Limb (tissue), 2 donors: ENCODE data around the gene HSD17B2.
"Not testable (repeated sequence)": the region's sequence is repeated elsewhere in the genome, so short reads cannot be mapped to it uniquely, and the experiment has no call there.

Source experiments
- DNase-seq, 2 donors: peaks; one replicate each; pipeline ENCODE4 v3.0.0-alpha.2; 2016; ENCODE audit errors: extremely low spot score in 2 of 2

Gene HSD17B2

DNA sequence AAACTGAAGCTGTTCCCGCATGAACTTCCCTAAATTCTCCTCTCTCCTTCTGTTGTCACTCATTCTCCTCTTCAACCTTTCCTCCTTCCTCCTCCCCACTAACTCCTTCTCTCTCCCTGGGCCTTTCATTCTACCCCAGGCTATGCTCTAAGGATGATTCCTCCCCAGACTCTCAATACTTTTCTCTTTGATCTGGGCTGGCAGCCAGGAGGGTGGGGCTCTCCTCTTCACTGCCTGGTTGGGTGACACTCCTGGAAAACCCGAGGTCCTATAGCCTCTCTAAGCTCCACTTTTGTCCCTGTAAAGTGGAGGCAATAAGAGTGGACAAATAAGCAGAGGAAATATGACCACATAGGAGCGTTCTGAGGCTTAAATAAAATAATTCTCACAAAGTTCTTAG is 46.2 kb downstream of the HSD17B2 start:
- no peak for DNase-seq

GRCh38 chr16:82082097-82082496 is 47.0 kb downstream of the HSD17B2 start:
- DNase-seq, result no peak

- DNase-seq, result no peak
Observed at GRCh38 chr16:82082543-82083244, 47.6 kb downstream of the HSD17B2 start.

DNA sequence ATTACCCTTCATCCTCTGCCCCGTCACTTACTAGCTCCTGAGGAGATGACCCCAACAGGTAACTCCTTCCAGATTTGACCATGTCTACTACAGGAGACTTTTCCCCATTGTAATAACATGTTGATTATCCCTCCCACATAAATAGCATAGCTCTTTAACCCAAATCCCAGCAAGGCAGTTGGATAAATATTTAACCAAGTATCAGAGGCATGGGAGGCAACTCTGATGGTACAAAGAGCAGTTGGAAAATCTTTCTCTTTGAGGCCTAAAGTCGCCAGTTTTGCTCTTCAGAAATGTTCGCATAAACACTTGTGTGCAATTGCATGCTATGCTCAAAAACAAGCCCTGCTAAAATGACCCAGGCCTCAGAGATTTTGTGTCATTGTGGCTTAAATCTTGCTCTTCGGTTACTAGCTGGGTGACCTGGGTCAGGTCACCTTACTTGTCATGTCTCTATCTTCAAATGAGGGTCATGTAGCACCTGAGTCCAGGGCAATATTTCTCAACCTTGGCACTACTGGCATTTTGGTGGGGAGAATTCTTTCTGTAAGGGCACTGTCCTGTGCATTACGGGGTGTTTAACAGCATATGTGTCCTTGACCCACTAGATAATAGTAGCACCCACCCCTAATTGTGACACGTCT is 48.8 kb downstream of the HSD17B2 start:
- no peak for DNase-seq

DNA sequence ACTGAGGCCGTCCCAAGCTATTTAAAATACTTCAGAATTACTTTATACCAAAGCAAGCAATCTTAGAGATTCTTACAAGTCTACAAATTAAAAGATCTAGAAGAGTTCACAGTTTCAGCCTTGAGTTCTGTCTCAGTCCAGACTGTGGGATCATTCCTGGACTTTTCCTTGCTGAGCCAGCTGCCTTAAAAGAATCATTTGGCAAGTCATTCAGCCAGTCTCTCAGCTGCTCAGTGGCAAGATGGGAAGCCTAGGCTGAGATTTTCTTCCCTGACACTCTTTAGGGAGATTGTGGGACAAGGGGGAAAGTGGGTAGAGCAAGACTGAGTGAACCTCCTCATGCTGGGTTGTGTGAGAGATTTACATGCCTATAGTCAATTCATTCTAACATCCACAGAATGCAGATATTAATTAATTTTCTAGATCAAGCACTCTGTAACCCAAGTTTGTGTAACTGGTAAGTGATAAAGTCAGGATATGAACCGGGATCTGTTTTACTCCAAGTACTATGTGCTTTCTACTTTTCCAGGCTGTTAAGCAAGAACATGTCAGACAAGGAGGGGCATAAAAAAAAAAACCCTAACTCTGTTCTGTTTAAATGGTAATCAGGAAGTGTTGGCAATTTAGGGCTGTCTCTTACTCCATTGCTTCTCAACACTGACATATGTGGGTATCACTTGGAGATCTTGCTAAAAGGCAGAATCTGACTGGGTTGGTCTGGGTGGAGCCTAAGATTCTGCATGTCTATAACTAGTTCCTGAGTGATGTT is 50.1 kb downstream of the HSD17B2 start:
- DNase-seq, result no peak

DNA sequence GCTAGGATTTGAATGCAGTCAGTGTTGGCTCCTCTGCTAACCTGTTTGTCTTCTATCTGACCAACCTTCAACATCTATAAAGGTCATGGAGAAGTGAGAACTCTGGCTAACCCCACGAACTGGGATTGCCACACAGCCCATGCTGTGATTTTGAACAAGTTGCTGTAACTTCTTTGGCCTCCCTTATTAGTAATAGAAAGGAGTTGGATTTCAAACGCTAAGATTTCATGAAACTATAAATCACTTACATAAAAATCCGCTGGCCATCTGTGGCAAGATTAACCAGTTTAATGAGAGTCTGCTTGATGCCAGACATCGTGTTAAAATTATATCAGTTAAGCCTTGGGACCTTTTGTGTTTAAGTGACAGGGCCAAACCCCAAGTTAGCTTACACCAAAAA is 53.4 kb downstream of the HSD17B2 start:
- peak in 1 of 2 donors; percentile 1 for DNase-seq

GRCh38 chr16:82091241-82091640 is 56.2 kb downstream of the HSD17B2 start:
- peak in 1 of 2 donors; percentile 4 for DNase-seq

DNA sequence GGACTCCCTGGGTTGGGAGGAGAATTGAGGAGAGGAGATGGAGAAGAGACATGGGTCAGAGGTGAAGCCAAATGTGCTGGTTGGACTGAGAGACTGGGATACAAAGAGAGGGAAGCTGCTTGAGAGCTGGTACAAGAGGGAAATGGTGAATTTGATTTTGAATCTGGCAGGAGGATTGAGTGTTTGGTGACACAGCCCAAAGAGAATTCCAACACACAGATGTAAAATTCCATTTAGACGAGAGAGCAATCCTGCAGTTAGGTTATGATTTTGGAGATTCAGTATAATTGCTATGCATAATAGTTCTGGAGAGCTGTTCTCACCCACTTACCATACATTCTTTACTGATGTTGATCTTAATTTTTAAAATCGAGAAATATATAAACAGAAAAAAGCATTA is 57.7 kb downstream of the HSD17B2 start:
- DNase-seq, result no peak

- no peak for DNase-seq
Observed at GRCh38 chr16:82093666-82094300, 58.7 kb downstream of the HSD17B2 start.

- no peak for DNase-seq
Observed at GRCh38 chr16:82094942-82095540, 60.0 kb downstream of the HSD17B2 start.

GRCh38 chr16:82096641-82097040 is 61.6 kb downstream of the HSD17B2 start:
- DNase-seq, result no peak

DNA sequence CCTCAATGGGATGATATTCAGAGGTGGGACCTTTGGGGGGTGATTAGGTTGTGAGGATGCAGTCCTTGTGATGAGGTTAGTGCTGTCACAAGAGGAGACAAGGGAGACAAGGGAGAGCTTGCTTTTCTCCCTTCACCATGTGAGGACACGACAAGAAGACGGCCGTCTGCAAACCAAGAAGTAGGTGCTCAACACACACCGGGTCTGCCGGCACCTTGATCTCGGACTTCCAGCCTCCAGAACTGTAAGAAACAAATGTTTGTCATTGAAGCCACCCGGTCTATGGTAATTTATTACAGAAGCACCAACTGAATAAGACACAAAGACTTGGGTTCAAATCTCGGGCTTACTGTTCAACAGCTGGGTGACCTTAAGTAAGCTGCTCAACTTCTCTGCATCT is 70.1 kb downstream of the HSD17B2 start:
- no peak for DNase-seq

- no peak for DNase-seq
Observed at GRCh38 chr16:82108100-82108499, 73.0 kb downstream of the HSD17B2 start.

DNA sequence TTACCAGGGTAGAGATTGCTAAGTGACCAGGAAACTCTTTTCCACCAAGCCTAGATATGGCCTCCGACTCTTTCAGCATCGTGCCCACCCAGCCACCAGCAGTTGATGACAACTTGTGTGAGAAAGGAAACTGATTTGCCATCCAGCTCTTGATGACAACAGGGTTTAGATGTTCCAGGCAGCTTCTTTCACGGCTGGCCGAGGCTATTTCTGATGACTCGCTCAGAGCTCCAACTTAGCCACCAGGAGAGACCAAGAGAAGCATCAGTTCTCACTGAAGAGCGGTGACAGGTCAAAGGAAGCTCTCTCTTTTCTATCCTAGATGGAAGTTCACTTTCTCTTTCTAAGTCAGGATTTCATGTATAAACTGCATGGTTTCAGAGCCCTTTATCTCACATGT is 73.7 kb downstream of the HSD17B2 start:
- no peak for DNase-seq

- DNase-seq, result not testable (repeated sequence)
Observed at GRCh38 chr16:82109266-82109665, 74.2 kb downstream of the HSD17B2 start.

DNA sequence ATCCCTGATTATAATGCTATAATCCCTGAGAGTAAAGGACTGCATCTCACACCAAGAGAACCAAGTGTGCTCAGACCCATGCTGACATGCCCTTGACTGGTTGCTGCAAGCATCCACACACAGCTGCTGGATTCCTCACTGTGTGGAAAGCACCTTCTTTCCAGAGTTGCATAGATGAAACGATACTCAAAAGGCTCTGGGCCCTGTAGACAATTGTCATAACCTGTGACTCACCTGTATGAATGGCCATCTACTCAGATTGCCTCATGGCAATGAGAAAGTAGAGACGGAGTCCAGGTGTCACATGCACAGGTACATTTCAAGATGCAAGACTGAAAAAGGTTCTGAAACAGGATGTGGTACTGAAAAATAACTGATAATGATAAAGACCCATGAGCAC is 76.9 kb downstream of the HSD17B2 start:
- no peak for DNase-seq

- no peak for DNase-seq
Observed at GRCh38 chr16:82113741-82114140, 78.7 kb downstream of the HSD17B2 start.

DNA sequence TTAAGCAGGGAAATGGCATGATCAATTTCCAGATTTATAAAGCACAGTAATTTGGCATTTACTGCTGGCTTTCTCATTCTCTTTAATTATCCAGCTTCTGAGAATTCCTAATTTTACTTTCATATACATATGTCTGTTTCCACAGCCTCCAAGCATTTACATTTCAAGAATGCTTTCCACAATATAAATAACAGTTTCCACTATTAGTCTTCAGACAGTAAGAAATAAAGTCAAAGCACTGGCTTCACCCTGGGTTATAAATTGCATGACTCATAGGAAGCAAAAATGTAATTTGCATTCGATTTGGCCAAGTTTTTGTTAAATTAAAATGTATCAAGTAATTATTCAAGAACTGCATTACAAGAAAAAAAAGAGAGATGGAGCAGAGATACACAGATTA is 81.5 kb downstream of the HSD17B2 start:
- DNase-seq, result no peak

DNA sequence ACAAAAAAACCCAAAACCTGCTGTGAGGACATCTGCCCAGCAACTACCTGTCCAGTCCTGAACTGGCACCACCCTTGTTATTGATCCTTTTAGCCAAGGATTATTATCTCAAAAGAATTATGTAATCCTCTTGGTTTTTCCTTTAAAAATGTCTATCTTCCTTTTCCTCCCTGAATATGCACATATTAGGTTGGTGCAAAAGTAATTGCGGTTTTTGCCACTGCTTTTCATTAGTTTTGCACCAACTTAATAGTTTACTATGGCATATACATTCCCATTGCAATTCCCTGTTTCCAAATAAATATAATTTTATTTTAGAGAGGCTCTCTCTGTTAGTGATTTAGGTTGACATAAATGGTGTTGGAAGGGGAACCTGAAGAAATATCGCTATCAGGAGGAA is 83.7 kb downstream of the HSD17B2 start:
- no peak for DNase-seq

DNA sequence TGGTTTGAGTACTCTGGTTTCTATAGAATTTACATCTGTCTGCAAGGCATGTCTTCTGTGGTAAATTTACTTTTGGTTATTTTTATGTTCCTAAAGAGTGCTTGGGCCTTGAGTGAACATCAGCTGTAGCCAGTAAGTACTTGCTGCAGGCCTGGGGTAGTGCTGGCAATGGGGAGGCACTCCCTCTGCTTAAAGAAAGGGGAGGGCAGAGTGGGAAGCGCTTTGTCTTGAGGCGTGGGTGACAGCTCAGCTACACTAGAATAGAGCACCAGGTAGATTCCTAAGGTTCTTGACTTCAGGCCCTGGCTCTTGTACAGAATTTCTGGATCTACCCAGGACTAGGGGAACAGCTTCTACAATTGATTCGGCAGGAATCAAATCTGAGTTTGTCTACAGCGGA is 84.4 kb downstream of the HSD17B2 start:
- DNase-seq, result no peak

GRCh38 chr16:82124651-82125050 is 89.6 kb downstream of the HSD17B2 start:
- no peak for DNase-seq

GRCh38 chr16:82129881-82130280 is 94.8 kb downstream of the HSD17B2 start:
- no peak for DNase-seq
